Effector CD8-positive, alpha-beta T cell (primary cell): ENCODE data around the gene MORF4L2.
"Not testable (repeated sequence)": the region's sequence is repeated elsewhere in the genome, so short reads cannot be mapped to it uniquely, and the experiment has no call there.

Experiments
- DNase-seq: peaks from one replicate; lab custom pipeline; 2025; lab: John Stamatoyannopoulos, UW

The MORF4L2 gene

DNA sequence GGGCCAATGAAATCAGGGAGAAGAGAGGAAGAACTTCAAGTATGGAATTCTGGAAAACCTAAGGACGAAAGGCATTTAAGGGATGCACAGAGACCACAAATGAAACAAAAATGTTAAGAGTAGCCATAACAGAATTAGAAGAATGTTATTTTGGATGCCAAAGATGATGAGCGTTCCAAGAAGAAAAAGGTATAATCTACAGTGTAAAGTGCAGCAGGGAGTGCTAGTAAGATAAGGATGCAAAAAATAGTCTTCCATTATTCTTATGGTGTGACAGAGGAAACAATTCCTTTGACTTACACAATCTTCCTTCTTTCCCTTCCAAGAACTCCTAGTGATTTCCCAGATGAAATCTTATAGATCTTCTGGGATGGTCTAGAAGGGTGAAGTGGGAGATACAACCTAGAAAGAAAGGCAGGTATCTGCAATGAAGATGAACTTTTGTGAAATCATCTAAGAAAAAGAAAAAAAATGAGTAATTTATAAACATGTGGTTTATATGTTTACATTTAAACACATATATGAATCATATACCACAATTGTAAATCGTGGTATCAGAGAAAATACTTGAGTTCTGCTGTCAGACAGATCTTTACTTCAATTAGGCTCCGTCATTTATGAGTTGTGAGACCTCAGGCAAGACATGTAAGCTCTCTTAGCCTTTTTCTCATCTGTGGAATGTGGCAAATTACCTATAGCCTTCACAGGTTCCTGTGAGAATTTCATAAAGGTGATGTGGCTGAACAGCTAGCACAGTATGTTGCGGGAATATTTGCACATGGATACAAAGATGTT lies 8.1 kb downstream of the MORF4L2 start:
- DNase-seq: no peak

DNA sequence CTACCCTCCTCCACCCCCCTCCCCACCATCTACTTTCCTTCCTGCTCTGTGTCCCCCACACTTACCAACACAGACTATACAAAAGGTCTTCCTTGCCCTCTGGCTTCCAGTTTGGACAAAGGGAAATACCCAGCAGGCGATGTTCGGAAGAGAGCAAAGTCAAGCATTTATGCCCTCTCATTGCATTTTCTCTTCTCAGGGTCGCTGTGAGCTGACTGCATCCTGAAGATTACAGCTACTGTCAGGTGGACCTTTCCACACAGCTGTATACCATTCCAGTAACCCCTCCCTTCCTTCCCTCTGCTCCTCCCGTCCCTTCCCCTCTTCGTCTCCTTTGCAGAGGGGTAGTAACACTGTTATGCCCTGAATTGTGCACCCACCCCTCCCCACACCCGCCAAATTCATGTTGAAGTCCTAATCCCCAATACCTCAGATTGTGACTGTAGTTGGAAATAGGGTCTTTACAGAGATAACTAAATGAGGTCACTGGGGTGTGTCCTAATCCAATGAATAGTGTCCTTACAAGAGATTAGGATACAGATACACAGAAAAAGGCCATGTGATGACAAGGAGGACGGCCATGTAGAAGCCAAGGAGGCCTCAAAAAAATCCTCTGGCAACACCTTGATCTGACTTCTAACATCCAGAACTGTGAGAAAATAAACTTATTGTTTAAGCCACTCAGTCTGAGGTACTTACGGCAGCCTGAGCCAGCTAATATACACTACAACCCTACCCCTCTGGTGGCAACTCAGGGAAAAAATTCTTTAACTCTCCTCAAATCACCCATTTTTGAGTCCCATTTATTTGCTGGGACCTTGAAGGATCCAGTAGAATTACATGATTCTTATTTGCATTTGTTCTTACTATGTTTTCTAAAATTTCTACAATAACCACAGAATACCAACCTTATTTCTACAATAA lies 11.7 kb downstream of the MORF4L2 start:
- DNase-seq: no peak

DNA sequence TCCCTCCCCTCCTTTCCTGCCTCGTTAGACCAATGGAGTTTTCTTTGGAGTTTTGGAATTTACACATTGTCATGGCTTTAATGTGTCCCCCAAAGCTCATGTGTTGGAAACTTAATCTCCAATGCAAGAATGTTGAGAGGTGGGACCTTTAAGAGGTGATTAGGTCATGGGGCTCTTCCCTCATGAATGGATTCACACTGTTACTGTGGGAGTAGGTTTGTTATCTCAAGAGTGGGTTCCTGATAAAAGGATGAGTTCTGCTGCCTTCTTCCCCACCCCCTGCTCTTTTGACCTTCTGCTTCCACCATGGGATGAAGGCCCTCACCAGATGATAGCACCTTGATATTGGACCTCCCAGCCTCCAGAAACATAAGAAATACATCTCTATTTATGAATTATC lies 16.8 kb downstream of the MORF4L2 start:
- DNase-seq: no peak

DNA sequence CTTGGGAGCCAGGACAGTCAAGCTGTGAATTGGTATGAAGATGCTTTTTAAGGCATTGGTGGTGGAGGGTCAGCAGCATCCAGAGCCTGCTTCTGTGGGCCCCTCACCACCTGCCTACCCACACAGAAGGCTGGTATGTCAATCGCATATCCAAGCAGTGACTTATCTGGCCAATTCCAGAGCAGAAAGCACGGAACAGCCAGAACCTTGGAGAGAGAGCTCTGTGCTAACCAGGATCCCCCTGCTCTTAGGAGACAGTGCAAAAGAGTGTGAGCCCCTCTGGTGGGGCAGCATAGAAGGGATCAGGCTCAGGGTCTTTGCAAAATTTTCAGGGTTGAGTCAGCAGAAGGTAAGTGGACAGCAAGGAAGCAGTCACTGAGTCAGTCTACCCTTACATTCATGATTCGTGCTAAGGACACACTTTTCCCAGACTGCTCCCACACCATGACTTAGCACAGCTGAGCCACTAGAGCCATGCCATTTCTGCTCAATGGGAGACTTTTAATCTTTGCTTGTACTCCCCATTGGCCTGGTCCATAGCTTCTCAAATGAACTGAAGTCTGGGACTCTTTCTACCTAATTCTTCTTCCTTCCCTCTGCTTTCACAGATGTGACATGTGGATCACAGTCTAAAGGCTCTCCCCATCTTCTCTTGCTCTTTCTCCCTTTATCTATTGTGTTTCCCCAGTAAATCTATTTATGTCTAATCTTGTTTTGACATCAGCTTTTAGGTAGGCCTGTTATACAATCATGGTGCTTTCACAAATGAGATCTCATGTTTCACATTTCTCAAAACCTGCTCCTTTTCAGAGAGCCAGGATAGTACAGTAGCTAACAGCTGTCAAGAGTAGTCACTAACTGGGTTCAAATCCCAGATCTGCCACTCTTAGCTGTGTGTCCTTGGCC lies 20.0 kb downstream of the MORF4L2 start:
- DNase-seq: no peak

DNA sequence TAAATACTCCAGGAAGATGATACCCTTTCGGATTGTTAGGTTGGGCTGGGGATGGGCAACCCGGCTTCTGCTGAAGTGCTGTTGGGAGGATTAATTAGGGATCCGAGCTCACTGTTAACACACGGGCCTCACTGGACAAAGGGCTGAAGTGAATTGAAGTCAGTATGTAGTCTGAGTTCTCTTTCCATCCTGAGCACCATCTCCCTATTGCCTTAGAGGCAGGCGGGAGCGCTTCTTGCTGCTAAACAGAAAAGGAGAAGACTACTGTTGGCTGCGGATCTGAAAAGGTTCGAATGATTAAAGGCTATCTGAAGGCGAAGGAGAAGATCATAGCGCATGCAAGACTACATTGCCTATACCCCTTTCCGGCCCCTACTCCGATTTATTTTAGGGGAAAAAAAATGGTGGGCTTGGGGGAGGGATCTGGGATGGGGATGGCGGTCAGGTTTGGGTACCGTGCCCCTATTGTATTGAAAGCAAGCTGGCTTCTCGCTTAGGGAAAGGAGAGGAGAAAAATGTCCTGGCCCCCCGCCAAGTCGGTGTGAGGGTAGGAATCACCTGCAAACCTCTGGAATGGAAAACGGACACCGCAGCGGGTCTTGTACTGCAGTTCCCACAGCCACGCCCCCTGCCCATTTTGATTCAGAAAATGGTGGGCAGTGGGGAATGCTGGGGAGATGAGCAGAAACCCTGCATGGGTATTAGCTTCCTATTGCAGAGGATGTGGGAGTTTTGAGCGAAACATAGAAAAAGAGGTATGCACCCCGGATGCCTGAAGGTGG lies 22.3 kb downstream of the MORF4L2 start:
- DNase-seq: no peak

DNA sequence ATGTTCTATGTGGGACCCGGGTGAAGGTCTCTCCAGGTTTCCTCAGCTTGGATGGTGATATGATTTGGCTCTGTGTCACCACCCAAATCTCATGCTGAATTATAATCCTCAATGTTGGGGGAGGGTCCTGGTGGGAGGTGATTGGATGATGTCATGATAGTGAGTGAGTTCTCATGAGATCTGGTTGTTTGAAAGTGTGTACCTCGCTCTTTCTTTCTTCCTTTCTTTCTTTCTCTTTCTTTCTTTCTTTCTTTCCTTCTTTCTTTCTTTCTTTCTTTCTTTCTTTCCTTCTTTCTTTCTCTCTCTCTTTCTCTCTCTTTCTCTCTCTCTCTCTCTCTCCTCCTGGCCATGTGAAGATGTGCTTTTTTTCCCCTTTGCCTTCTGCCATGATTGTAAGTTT lies 27.0 kb downstream of the MORF4L2 start:
- DNase-seq: not testable (repeated sequence)

DNA sequence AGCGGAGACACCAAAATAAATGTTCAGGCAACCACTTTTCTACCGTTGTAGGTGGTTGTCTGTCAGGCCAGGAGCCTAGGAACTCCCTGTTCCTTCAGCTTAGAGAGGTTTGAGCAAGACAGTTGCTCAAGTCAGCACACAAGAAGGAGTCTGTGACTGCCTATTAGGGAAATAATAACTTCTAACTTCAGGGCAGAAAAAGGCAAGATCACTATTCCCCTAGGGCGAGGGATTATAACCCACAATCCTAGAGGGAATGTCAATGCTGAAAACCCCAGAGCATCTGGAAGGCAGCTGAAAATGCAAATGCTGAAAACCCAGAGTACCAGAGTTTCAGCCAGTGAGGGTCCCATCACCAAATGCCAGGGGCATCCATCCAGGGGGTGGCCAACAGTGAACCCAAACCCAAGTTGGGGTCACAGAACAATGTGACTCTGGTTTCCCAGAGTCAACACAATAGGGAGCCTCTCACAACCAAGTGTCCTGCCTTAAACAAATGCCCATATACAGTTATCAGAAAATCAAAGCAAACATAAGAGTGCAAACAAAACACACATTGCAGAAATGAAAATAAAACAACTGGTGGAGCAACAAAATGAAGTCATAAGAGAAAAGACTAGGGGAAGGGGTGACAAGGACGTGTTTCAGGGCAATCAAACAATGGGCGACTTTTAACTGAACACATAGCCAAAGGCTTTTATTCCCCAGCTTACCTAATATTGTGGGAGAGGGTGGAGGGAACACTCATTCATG lies 27.6 kb downstream of the MORF4L2 start:
- no peak for DNase-seq

DNA sequence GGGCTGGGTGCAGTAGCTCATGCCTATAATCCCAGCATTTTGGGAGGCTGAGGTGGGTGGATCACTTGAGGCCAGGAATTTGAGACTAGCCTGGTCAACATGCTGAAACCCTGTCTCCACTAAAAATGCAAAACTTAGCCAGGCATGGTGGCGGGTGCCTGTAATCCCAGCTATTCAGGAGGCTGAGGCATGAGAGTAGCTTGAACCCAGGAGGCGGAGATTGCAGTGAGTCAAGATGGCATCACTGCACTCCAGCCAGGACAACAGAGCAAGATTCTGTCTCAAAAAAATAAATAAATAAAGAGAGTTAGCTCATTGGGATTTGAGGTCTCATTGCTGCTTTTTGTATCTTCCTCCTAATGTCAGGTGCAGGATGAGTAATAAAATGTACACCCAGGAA lies 29.4 kb downstream of the MORF4L2 start:
- DNase-seq: not testable (repeated sequence)

DNA sequence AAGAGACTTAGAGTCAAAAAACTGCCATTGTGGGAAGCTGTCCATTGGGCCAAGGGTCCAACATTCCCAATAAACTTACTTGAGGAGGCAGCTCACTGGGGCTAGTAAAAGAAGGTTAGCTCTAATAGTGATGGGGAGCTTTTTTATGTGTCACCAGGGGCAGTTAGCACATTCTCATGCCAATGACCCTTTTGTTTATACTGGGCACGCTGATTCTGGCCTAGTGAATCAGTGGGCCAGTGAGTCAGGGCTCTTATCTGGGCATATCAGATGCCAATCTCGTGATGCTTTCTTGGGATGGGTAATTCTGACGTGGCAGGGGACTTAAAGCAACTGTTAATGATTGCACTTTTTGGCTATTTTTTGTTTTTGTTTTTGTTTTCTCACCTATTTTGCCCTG lies 29.9 kb downstream of the MORF4L2 start:
- DNase-seq: no peak

DNA sequence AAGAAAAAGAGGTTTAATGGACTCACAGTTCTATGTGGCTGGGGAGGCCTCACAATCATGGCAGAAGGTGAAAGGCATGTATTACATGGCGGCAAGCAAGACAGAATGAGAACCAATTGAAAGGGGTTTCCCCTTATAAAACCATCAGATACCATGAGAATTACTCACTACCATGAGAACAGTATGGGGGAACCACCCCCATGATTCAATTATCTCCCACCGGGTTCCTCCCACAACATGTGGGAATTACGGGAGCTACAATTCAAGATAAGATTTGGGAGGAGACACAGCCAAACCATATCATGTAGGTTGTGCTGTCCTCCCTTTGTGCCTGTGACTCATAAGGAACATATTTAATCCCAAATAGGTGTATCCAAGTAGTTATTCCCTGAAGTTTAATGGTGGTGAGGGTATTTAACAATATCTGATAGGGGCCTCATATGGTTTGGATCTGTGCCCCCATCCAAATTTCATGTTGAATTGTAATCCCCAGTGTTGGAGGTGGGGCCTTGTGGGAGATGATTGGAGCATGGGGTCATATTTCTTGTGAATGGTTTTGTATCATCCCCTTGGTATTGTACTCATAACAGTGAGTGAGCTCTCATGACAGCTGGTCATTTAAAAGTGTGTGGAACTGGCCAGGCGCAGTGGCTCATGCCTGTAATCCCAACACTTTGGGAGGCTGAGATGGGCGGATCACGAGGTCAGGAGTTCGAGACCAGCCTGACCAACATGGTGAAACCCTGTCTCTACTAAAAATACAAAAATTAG lies 31.1 kb downstream of the MORF4L2 start:
- not testable (repeated sequence) for DNase-seq

DNA sequence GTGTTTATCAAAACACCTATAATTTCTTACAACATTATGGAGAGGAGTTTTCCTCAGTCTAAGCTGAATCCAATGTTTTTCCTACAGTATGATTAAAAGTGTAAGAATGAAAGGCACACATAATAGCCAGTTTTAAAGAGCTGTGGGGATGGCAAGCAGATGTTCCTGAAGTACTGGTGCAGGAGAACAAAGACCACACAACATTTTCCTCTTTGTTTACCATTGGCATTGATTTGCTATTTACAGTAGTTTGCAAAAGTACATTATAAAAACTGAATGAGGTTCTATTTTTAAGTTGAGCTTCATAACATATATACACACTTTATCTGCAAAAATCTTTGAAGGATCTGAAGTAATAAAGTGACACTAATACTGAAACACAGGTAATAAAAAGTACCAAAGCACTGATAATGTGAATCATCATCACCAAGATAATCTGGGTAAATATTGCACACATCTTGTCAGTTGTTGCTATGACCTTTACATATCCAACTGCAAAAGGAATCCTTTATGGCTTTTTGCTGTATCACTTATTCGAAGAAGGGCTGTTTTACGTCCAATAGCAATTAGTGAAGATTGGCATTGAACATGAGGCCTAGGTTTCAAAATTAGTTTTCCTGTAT lies 35.2 kb downstream of the MORF4L2 start:
- DNase-seq: no peak

DNA sequence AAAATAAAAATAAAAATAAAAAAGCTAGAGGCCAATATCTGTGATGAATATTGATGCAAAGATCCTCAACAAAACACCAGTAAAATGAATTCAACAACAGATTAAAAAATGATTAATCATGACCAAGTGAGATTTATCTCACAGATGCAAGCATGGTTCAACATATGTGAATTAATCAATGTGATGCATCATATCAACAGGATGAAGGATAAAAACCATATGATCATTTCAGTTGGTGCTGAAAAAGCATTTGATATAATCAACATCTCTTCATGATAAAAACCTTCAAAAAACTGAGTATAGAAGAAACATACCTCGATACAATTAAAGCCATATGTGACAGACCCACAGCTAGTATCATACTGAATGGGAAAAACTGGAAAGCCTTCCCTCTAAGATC lies 38.9 kb downstream of the MORF4L2 start:
- no peak for DNase-seq

DNA sequence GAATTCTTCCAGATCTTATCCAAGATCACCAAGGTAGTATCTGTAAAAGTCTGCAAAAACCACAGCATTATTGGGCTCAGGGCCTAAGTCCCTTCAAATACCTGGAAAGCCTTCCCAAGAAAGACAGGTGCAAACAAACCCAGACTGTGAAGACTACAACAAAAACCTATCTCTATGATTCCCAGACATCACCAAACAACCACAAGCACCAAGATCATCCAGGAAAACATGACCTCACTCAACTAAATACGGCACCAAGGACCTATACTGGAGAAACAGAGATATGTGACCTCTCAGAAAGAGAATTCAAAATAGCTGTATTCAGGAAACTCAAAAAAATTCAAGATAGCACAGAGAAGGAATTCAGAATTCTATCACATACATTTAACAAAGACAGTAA lies 42.4 kb downstream of the MORF4L2 start:
- no peak for DNase-seq

DNA sequence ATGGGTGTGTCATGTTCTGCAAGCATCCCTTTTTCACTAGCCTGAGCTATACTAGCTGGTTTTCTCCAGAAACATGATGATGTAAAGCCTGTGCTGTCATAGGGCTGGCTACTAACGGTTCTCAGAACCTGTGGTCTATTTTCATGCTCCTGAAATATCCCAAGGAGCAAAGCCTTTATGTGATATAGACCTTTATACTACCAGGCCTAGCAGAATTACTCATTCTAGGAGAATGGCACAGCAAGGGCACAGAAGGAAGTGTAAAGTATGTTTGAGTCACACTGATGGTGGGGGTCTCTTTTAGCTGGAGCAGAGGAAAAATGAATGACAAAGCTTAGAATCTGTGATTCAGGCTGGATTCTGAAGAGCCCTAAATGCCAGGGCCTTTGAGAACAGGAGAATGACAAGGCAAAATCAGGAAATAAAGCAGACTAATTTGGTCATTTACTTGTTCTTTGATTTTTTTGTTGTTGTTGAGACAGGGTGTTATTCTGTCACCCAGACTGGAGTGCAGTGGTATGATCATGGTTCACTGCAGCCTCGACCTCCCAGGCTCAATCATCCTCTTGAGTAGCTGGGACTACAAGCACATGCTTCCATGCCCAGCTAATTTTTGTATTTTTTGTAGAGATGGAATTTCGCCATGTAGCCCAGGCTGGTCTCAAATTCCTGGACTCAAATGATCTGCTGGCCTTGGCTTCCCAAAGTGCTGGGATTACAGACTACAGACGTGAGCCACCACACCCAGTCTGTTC lies 45.9 kb downstream of the MORF4L2 start:
- no peak for DNase-seq

DNA sequence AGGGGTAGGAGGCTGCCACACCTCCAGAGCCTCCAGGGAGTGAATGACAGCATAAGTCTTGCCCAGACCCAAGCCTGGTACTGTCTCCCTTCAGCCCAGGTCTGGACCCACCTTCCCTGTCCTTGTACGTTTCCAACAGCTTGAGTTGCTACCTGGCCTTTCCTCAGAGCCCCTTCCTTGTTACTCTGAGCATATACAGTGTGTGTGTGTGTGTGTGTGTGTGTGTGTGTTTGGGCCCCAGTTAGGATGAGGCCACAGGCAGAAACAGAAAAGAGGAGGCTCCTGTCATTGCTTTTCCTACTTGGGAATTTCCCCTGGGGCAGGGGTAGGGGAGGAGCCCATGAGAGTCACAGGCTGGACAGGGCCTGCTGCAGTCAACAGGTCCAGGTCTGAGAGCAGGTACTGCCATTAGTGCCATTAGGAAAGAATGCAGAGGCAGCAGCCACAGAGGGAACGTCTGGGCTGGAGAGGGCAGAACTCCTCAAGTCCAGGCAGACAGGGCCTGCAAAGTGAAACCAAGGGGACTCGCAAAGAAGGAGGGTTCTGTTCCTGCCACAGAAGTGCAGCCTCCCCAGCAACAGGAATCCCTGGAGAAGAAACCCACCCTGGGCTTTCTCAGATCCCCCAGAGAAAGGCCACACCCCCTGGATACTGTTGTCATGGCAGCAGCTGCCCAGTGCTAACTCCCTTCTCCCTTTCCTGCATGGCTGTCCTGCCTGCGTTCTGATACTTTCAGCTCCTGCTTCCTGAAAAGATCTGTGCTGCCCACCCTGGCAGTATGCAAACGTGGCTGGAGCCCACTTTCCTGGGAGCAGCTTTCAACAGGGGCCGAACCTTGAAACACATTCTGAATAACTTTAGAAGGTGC lies 47.8 kb downstream of the MORF4L2 start:
- DNase-seq: not testable (repeated sequence)

DNA sequence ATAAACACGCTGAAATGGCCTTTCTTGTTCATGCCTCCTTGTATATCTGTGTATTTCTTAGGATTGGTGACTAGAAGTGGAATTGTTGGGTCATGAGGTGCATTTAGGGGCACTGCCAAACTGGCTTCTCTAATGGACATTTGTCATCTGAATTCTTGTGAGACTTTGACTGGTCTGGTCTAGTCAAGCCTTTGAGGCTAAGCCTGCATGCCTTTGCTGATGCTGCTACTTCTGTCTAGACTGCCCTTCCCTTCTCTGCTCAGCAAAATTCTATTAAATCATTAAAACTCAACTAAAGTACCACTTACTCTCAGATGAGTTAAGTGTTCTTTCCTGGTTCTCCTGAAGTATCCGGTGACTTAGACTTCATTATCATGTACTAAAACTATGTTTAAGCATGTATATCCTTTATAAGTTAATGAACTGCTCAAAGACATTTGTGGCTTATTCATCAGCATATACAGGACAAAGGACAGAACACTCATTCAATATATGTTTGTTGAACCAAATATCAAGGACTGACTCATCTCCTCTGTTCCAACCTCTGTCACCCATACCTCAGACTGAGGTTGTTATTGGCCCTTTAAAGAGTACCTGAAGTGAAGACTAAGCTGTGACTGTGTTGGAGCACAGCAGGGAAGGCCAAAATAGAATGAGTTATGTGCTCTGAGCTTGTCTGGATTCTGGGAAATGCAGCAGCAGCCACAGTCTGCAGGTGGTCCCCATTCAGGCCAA lies 48.7 kb downstream of the MORF4L2 start:
- no peak for DNase-seq

DNA sequence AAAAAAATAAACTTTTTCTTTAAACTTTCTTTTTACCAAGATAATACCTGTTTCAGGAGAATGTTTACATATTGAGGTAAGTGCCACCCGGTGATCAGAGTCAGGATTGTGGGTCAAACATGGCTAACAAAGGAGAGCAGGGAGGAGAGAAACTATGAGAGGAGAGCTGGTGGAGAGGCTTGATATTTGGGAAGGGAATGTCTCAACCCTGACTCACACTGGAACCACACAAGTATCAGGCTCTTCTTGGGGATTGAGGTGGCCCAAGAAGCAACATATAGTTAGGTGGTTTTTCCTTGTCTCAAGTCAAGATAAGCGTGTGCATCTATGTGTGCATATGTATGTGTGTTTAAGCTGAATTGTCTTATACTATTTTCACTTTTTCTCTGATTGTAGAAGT lies 51.1 kb downstream of the MORF4L2 start:
- DNase-seq: no peak
